Stomach (tissue), 4 donors: ENCODE results near the gene LFNG.

Source experiments
- CTCF ChIP-seq, 7 experiments: fragments of 450-650 bp in 4 of 7; fragments of 200-600 bp in 3 of 7; sonication (generic) in 3 of 7; IDR thresholded peaks; one replicate each; pipeline ENCODE4 v1.5.1; 2016 to 2019; ENCODE audit warnings: antibody characterized with exemption in 7 of 7, control low read depth in 2 of 7, mild to moderate bottlenecking in 1 of 7
- POLR2AphosphoS5 ChIP-seq, 3 donors: sonication (generic); formaldehyde crosslinking; IDR thresholded peaks; one replicate each; pipeline ENCODE4 v1.6.1; 2016; ENCODE audit warnings: antibody characterized with exemption in 3 of 3

GRCh38 chr7:2558629-2559282, 39.2 kb downstream of the LFNG start, which contains the start of gene IQCE:
- TF ChIP-seq CTCF (IDR thresholded peaks at IDR 0.05): no peak
- peak; percentile 56 to 86 (median 85) for TF ChIP-seq POLR2AphosphoS5 (IDR thresholded peaks at IDR 0.05)
